Gastroesophageal sphincter (tissue), 4 donors: Measurements from ENCODE around the gene ADAMTS2. TPM values are rescaled to one million over a fixed set of nuclear protein-coding genes. Genes with fewer than 3 reads are reported as not detected.
A peak's percentile ranks its signal among the peaks of the same experiment; 100 is the strongest.

Experiments used
- ATAC-seq: fragments of 150-250 bp; one replicate; pipeline ENCODE4 v1.9.1; 2016; ENCODE audit warnings: mild to moderate bottlenecking, moderate library complexity
- H3K27ac ChIP-seq, 4 donors: fragments of 200-600 bp; sonication (generic) in 3 of 4; 1 replicate in 3 of 4; 2 replicates in 1 of 4; pipeline ENCODE4 v1.5.1; 2016 to 2019
- H3K27me3 ChIP-seq: fragments of 200-600 bp; sonication (generic); one replicate; pipeline ENCODE4 v1.5.1; 2019
- H3K36me3 ChIP-seq, 2 donors: fragments of 200-600 bp; sonication (generic); one replicate each; pipeline ENCODE4 v1.5.1; 2019; ENCODE audit warnings: control low read depth in 1 of 2
- H3K4me1 ChIP-seq, 3 donors: fragments of 200-600 bp; sonication (generic); 1 replicate in 2 of 3; 2 replicates in 1 of 3; pipeline ENCODE4 v1.5.1; 2016 to 2019; ENCODE audit warnings: control low read depth in 2 of 3
- H3K4me3 ChIP-seq, 2 donors: fragments of 200-600 bp; sonication (generic); one replicate each; pipeline ENCODE4 v1.5.1; 2019; ENCODE audit warnings: mild to moderate bottlenecking in 1 of 2, moderate library complexity in 1 of 2
- H3K9me3 ChIP-seq, 3 donors: fragments of 200-600 bp; sonication (generic); one replicate each; pipeline ENCODE4 v1.5.1; 2017 to 2019; ENCODE audit warnings: control low read depth in 2 of 3
- EP300 ChIP-seq: sonication (generic); formaldehyde crosslinking; IDR thresholded peaks from one replicate; pipeline ENCODE4 v1.6.1; 2017; ENCODE audit warnings: antibody characterized with exemption, mild to moderate bottlenecking
- POLR2A ChIP-seq, 2 donors: fragments of 450-650 bp; IDR thresholded peaks; one replicate each; pipeline ENCODE4 v1.6.1; 2017; ENCODE audit warnings: antibody characterized with exemption in 2 of 2, mild to moderate bottlenecking in 2 of 2, moderate library complexity in 1 of 2
- POLR2AphosphoS5 ChIP-seq: sonication (generic); formaldehyde crosslinking; IDR thresholded peaks from one replicate; pipeline ENCODE4 v1.6.1; 2017; ENCODE audit warnings: antibody characterized with exemption
- WGBS, 2 donors: methylation state at CpG; one replicate each; pipeline ENCODE4 v1.1.5; 2018; ENCODE audit warnings: low coverage in 1 of 2; 5-methylcytosine and 5-hydroxymethylcytosine counted together
- total RNA-seq, 4 donors: library from RNA; depleted of rRNA; stranded (reverse); fragments of >200 nt; gene quantifications; one replicate each; pipeline ENCODE4 v1.1.0, GENCODE V29; 2016
- TF ChIP-seq, protein P1 (sequence below), 4 experiments: fragments of 200-600 bp in 2 of 4; fragments of 450-650 bp in 2 of 4; sonication (generic) in 1 of 4; IDR thresholded peaks; one replicate each; pipeline ENCODE4 v1.5.1; 2017 to 2019; ENCODE audit warnings: antibody characterized with exemption in 4 of 4, mild to moderate bottlenecking in 2 of 4, moderate library complexity in 2 of 4

Gene ADAMTS2
- total RNA-seq, 4 donors from 2014 or later: 14.8 to 24.8 (median 22.6) TPM

DNA sequence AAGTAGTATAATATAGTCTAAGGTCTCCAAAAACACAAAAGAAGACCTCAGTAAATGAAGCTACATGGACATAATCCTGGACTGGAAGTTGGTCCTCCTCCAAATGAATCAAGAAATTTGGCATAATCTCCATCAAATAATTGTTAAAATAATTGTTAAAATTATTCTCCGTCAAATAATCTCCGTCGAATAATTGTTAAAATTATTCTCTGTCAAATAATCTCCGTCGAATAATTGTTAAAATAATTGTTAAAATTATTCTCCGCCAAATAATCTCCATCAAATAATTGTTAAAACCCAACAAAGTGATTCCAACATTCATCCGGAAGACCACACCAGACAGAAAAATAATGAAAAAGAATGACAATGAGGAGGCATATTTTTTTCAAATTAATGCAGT lies 130.6 kb downstream of the ADAMTS2 start:
- no peak overlapping the region for H3K4me3 ChIP-seq
- 80 to 98% methylated on average over 7 of the region's 7 CpGs for WGBS, 2 donors
- H3K4me1 ChIP-seq: no peaks in the 10 kb centered on the region
- H3K36me3 ChIP-seq: no peaks in the 10 kb centered on the region
- H3K9me3 ChIP-seq: no peaks in the 10 kb centered on the region
- no peak for ATAC-seq
- no peak overlapping the region for H3K27ac ChIP-seq
- no peaks in the 10 kb centered on the region for H3K27me3 ChIP-seq
- TF ChIP-seq POLR2AphosphoS5: no peak
- TF ChIP-seq, protein P1, sequence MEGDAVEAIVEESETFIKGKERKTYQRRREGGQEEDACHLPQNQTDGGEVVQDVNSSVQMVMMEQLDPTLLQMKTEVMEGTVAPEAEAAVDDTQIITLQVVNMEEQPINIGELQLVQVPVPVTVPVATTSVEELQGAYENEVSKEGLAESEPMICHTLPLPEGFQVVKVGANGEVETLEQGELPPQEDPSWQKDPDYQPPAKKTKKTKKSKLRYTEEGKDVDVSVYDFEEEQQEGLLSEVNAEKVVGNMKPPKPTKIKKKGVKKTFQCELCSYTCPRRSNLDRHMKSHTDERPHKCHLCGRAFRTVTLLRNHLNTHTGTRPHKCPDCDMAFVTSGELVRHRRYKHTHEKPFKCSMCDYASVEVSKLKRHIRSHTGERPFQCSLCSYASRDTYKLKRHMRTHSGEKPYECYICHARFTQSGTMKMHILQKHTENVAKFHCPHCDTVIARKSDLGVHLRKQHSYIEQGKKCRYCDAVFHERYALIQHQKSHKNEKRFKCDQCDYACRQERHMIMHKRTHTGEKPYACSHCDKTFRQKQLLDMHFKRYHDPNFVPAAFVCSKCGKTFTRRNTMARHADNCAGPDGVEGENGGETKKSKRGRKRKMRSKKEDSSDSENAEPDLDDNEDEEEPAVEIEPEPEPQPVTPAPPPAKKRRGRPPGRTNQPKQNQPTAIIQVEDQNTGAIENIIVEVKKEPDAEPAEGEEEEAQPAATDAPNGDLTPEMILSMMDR (IDR thresholded peaks at IDR 0.05): no peak
- TF ChIP-seq EP300: no peak
- no peak for TF ChIP-seq POLR2A (IDR thresholded peaks at IDR 0.05)

DNA sequence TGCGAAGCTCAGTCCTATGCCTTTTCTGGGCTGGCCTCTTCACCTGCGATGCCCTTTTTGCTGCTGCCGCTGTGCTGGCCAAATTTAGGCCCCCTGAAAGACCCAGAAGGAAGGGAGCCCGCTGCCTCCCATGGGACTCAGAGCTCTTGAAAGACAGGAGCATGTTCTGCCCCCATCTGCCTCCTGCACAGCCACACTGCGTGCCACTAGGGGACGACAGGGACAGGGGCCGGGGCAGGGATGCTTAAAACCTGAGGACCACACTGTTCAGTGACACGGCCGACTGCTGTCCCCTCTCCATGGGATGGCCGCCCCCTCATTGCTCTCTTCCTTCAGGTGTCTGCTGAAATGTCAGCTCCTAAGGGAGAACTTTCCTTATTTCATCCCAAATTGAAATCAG lies 132.4 kb downstream of the ADAMTS2 start:
- no peak overlapping the region for H3K27ac ChIP-seq
- TF ChIP-seq, protein P1 (IDR thresholded peaks at IDR 0.05): peak in 1 of 4 experiments; percentile 38
- TF ChIP-seq POLR2A (IDR thresholded peaks at IDR 0.05): no peak
- no peak for TF ChIP-seq POLR2AphosphoS5
- no peak for TF ChIP-seq EP300
- H3K27me3 ChIP-seq: no peaks in the 10 kb centered on the region
- ATAC-seq: no peak
- H3K9me3 ChIP-seq: no peaks in the 10 kb centered on the region
- no peak overlapping the region for H3K4me3 ChIP-seq
- no peaks in the 10 kb centered on the region for H3K36me3 ChIP-seq
- WGBS, 2 donors: 100% methylated on average over 1 of the region's 10 CpGs; no CpG with 5 or more reads in 1 of the 2 donors
- no peaks in the 10 kb centered on the region for H3K4me1 ChIP-seq

DNA sequence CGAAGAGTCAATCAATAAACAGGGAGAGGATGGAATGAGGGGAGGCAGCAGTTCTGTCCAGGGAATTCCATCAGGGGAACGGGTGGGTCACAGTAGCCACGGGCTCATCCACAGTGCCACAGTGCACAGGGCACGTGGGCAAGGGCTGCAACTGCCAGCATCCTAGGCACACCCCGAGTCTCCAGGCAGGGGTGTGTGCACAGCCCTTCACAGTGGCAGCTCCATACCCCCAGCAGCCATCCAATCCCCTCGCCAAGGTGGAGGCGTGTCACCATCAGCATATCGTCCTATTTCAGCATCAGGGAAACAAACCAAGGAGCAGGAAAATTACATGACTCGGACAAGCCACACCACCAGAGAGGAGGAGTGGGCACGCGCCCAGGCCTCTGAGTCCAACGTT lies 133.6 kb downstream of the ADAMTS2 start:
- Histone ChIP-seq H3K36me3 (no peaks in the 10 kb centered on the region), H3K9me3 (no peaks in the 10 kb centered on the region), H3K4me1 (no peaks in the 10 kb centered on the region), H3K27ac (no peak overlapping the region), H3K4me3 (no peak overlapping the region), H3K27me3 (no peaks in the 10 kb centered on the region)
- WGBS, 2 donors: 88 to 91% methylated on average over 2 to 4 of the region's 12 CpGs
- no peak for TF ChIP-seq EP300
- TF ChIP-seq, protein P1 (IDR thresholded peaks at IDR 0.05): no peak
- no peak for TF ChIP-seq POLR2AphosphoS5
- ATAC-seq: no peak

DNA sequence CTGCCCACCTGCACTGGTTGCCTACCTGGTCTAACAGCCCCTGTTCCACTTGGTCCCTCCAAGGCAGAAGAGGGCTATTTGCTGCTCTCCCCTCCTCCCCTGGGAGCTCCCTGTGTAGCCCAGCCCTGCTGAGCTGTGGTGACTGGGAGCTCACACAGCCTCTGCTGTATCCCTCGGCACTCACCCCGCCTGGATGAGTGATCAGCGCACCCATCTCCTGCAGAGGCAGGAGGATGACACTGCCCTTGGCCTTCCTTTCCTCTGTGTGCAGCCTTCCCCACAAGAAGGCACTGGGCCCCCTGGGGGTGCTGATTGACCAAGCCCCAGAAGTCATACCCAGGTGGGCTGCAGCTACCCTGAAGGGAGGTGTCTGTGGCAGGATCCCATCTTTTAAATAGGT lies 134.2 kb downstream of the ADAMTS2 start:
- Histone ChIP-seq H3K4me3 (no peak overlapping the region), H3K27ac (no peak overlapping the region), H3K27me3 (no peaks in the 10 kb centered on the region), H3K9me3 (no peaks in the 10 kb centered on the region), H3K4me1 (no peaks in the 10 kb centered on the region), H3K36me3 (no peaks in the 10 kb centered on the region)
- no peak for TF ChIP-seq EP300
- TF ChIP-seq POLR2A (IDR thresholded peaks at IDR 0.05): no peak
- TF ChIP-seq POLR2AphosphoS5: no peak
- TF ChIP-seq, protein P1 (IDR thresholded peaks at IDR 0.05): no peak
- WGBS, 2 donors: no CpG with 5 or more reads among the region's 3 CpGs
- no peak for ATAC-seq

DNA sequence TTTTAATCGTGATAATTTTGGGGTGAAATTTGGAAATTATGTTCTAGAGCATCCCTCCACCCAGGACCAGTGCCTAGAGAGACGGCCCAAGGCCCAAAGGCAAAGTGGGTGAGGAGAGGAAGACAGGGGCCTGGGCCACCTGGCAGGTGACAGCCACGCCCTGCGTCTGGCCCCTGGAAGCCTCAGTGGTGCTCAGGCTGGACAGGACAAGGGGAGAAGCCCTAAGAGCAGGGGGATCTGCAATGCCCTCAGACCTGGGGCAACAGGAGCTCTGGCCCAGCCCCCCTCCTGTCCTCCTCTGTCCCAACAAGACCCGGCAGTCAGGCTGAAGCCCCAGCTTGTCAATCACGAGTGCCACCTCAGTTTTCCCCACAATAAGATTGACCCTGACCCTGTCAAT lies 134.8 kb downstream of the ADAMTS2 start:
- TF ChIP-seq POLR2AphosphoS5: no peak
- TF ChIP-seq EP300: no peak
- TF ChIP-seq POLR2A (IDR thresholded peaks at IDR 0.05): no peak
- TF ChIP-seq, protein P1 (IDR thresholded peaks at IDR 0.05): no peak
- 77 to 81% methylated on average over 3 of the region's 6 CpGs for WGBS, 2 donors
- ATAC-seq: no peak

More for the DNA sequence above, 134.8 kb downstream of the ADAMTS2 start:
- Histone ChIP-seq H3K27ac (no peak overlapping the region), H3K4me3 (no peak overlapping the region), H3K9me3 (no peaks in the 10 kb centered on the region), H3K27me3 (no peaks in the 10 kb centered on the region), H3K36me3 (no peaks in the 10 kb centered on the region), H3K4me1 (no peaks in the 10 kb centered on the region)
